GM18502 (cell line): ENCODE data around the gene CRYZL1.

ENCODE experiments used
- ATAC-seq: cut with Tn5 transposase; IDR thresholded peaks from one replicate; pipeline ENCODE4 v1.9.1; 2021; ENCODE audit warnings: mild to moderate bottlenecking; ENCODE audit not compliant: unreplicated experiment, poor library complexity

Gene CRYZL1

GRCh38 chr21:33544451-33545195, 96.9 kb downstream of the CRYZL1 start:
- ATAC-seq = no peak

- ATAC-seq = no peak
These were observed 97.9 kb downstream of the CRYZL1 start for GRCh38 chr21:33543505-33544129.

- peak; percentile 95 for ATAC-seq
These were observed 98.7 kb downstream of the CRYZL1 start, which contains the start of gene SON for GRCh38 chr21:33542640-33543504. SON (plus strand) TSS chr21:33543038; CDS start chr21:33543093, 55 bp downstream.

- peak; percentile 55 for ATAC-seq
These were observed 99.5 kb downstream of the CRYZL1 start, which contains the start of gene GART for GRCh38 chr21:33541756-33542639. GART (minus strand) TSS chr21:33542117; CDS start chr21:33539315, 2,802 bp downstream.

- no peak for ATAC-seq
These were observed 100.3 kb downstream of the CRYZL1 start for GRCh38 chr21:33541105-33541711.

- ATAC-seq = no peak
These were observed 100.8 kb downstream of the CRYZL1 start for GRCh38 chr21:33540711-33541104.

- ATAC-seq = no peak
These were observed 101.9 kb downstream of the CRYZL1 start for GRCh38 chr21:33539616-33540015.
